HUES64 (cell line): ENCODE results near the gene NR3C2. TPM values are rescaled to one million over a fixed set of nuclear protein-coding genes. Genes with fewer than 3 reads are reported as not detected.

Experiments
- H3K27ac ChIP-seq: 2 replicates; pipeline ENCODE4 v1.7.0; 2013; ENCODE audit warnings: low read depth, low read length, inconsistent platforms
- H3K27me3 ChIP-seq: 2 replicates; pipeline ENCODE4 v1.6.1; 2013; ENCODE audit warnings: mild to moderate bottlenecking, low read length; ENCODE audit not compliant: insufficient read depth
- H3K36me3 ChIP-seq: 2 replicates; pipeline ENCODE4 v1.6.1; 2013; ENCODE audit warnings: mild to moderate bottlenecking, low read length; ENCODE audit not compliant: insufficient read depth
- H3K4me1 ChIP-seq: 2 replicates; pipeline ENCODE4 v1.6.1; 2013; ENCODE audit warnings: mild to moderate bottlenecking, low read length, moderate library complexity; ENCODE audit not compliant: insufficient read depth
- H3K4me3 ChIP-seq: 2 replicates; pipeline ENCODE4 v1.5.1; 2013; ENCODE audit warnings: mild to moderate bottlenecking, low read length, moderate library complexity
- H3K9ac ChIP-seq: 2 replicates; pipeline ENCODE4 v1.6.1; 2013; ENCODE audit warnings: mild to moderate bottlenecking, low read depth, low read length
- H3K9me3 ChIP-seq: 2 replicates; pipeline ENCODE4 v1.6.1; 2013; ENCODE audit warnings: low read depth, low read length; ENCODE audit not compliant: insufficient read depth
- WGBS: fragments of 150-250, 120-280 bp; methylation state at CpG from one replicate; pipeline ENCODE4 v1.1.7; 2013; ENCODE audit warnings: missing lambda C conversion rate; 5-methylcytosine and 5-hydroxymethylcytosine counted together
- polyA plus RNA-seq, 2 experiments: library from polyadenylated mRNA; stranded (reverse); fragments of 50-300 nt; gene quantifications; one replicate each; pipeline ENCODE4 v1.2.3, GENCODE V29; 2013

NR3C2 gene
- polyA plus RNA-seq (2013, experiment 1 of 2) = 0.70 TPM
- 0.57 TPM for polyA plus RNA-seq (2013, experiment 2 of 2)

DNA sequence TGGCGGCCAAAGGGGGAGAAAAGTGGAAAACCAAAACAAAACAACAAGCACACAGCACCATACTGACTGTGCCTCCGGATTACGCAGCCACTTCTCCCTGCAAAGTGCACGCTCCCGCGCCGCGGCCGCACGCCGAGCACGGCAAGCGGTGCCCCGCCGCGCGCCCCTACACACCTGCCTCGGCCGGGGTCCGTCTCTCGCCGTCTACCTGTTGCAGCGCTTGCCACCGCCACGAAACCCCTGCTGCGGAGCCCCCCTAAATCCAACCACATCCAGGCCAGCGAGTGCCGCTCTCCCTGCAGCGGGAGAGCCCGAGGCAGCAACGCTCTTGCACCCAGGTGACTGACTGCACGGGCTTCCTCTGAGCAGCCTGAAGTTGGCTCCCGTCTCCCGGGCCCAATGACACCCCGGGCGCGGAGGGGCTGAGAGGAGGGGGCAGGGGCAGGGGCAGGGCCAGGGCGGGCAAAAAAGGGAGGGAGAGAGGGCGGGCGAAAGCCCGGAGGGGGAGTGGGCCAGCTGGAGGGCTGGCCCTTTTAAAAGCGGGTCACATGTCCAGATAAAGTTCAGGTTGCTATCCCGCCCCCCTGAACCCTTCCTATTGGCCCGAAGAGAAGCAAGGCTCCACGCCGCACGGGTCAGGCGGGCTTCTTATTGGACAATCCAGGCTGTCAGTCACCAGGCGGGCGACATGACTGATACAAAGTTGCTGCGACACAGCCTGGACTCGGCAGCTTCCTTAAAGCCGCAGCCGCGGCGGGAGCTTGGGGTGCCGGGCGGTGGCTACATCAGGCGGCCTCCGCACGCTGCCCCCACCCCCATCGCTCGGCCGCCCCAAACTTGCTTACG is at the start of gene NR3C2:
TSS of gene NR3C2 (minus strand) at position 429 of the 846 bp plus-strand sequence.
- H3K4me1 ChIP-seq = peaks cover 24% of the 10 kb centered on the region
- no peaks in the 10 kb centered on the region for H3K9me3 ChIP-seq
- under 1% methylated on average over 65 of the region's 65 CpGs for WGBS
- peak within 1 kb of the TSS; percentile 66 for H3K4me3 ChIP-seq
- no peaks in the 10 kb centered on the region for H3K36me3 ChIP-seq
- no peak within 1 kb of the TSS for H3K27ac ChIP-seq
- H3K9ac ChIP-seq = peak within 1 kb of the TSS; percentile 50; the same call in 1 of the 2 replicates
- peaks cover 68% of the 10 kb centered on the region for H3K27me3 ChIP-seq

DNA sequence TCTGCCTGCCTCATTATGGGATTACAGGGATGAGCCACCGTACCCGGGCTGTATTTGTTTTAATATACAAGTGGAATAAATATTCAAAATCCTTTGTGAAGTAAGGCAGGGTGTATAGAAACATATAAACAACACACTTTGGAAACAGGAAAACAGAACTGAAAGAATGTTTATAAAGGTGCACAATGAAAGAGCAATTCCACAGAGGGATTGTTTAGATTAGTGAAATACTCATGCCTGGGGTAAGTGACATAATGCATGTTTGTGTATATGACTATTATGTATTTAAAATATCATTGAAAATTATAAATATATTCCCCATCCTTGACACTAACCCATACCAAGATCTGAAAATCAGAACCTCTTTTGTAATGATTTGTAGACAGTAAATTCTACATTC is 45.0 kb upstream of the NR3C2 start:
- Histone ChIP-seq H3K9me3 (peaks cover 6% of the 10 kb centered on the region; the same call in 1 of the 2 replicates), H3K36me3 (no peaks in the 10 kb centered on the region), H3K4me1 (no peaks in the 10 kb centered on the region), H3K27me3 (no peaks in the 10 kb centered on the region), H3K27ac (no peak overlapping the region), H3K4me3 (no peak overlapping the region), H3K9ac (no peak overlapping the region)
- 49% methylated on average over 2 of the region's 2 CpGs for WGBS

DNA sequence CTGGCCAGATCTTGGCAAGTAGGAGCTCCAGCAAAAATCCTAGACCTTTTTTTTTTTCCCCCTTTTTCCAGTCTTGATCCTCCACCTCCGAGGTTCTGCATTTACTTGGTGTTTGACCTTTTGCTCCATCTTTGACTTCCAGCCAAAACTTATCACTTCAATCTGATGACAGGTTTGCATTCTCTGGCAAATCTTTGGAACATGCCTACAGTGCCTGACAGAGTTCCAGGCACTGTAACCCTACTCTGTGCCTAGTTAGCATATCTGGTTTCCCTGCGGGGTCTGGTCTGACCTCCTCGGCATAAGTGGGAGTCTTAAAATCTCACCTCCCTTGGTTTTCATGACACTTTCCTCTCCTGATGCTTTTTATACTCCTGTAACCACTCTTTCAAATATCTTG is 39.4 kb upstream of the NR3C2 start:
- Histone ChIP-seq H3K27ac (no peak overlapping the region), H3K27me3 (no peaks in the 10 kb centered on the region), H3K9ac (no peak overlapping the region), H3K4me3 (no peak overlapping the region), H3K9me3 (peaks cover 6% of the 10 kb centered on the region; the same call in 1 of the 2 replicates), H3K4me1 (no peaks in the 10 kb centered on the region; the same call in 1 of the 2 replicates), H3K36me3 (no peaks in the 10 kb centered on the region)
- WGBS = 83% methylated on average over 3 of the region's 3 CpGs

DNA sequence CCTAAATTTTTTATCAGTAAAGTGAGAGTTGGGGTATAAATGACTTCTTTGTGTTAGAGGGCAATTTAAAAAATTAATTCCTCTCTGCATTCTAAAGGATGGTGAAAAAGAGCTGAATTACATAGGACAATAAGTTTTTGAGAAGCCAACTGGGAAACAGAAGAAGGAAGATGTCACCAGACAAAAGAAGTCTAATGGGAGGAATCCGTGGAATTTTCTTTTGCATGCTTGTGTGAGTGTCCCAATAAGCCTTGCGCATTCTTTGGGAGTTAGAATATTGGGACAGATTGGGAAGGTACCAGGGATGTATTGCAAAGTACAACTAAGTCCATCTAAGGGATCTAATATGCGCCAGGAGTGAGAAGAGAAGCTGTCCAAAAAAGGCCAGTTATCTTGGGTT is 35.1 kb upstream of the NR3C2 start:
- WGBS = 43% methylated on average over 3 of the region's 3 CpGs
- Histone ChIP-seq H3K4me1 (no peaks in the 10 kb centered on the region; the same call in 1 of the 2 replicates), H3K27ac (no peak overlapping the region), H3K27me3 (no peaks in the 10 kb centered on the region), H3K9me3 (no peaks in the 10 kb centered on the region), H3K9ac (no peak overlapping the region), H3K36me3 (no peaks in the 10 kb centered on the region), H3K4me3 (no peak overlapping the region)

DNA sequence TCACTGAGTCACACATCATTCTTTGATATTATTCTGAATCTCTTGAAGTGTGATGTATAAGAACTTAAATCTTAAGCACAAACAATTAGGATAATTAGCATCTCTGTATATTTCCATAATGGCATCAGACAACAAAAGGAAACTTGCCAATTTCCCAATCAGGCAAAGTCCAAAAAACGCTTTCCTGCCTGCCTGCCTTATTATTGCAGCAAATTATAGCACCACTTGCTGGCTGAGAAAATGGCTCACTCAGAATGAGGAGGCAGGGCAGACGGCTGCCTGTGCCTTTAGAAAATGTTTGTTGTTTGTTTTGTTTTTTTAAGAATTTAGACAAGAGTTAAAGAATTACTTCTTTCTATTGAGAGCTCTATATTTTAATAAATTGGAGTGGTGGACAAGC is 27.7 kb upstream of the NR3C2 start:
- Histone ChIP-seq H3K4me3 (no peak overlapping the region), H3K4me1 (no peaks in the 10 kb centered on the region), H3K27me3 (no peaks in the 10 kb centered on the region), H3K27ac (no peak overlapping the region), H3K36me3 (no peaks in the 10 kb centered on the region), H3K9ac (no peak overlapping the region), H3K9me3 (no peaks in the 10 kb centered on the region)
- 82% methylated on average over 2 of the region's 2 CpGs for WGBS

DNA sequence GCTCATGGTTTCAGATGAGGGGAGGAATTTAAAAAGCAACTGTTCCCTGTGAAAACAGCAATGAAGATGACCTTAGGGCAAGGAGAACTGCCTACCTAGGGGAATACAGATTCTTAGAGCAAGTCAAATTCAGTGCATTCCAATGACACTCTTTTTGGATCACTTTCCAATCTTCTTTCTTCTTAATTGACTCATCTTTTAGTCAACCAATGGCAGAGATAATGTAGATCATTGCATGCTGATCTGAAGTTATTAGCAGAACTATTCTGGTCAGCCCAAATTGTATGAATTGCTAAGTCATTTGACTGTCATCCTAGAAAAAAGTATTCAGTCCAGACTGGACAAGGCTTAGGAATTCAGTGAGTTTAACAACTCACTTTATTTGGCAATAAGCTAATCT is 12.6 kb upstream of the NR3C2 start:
- no peak overlapping the region for H3K9ac ChIP-seq
- H3K36me3 ChIP-seq = no peaks in the 10 kb centered on the region
- no peaks in the 10 kb centered on the region for H3K4me1 ChIP-seq
- H3K4me3 ChIP-seq = no peak overlapping the region
- no peaks in the 10 kb centered on the region for H3K27me3 ChIP-seq
- H3K9me3 ChIP-seq = no peaks in the 10 kb centered on the region
- no peak overlapping the region for H3K27ac ChIP-seq

DNA sequence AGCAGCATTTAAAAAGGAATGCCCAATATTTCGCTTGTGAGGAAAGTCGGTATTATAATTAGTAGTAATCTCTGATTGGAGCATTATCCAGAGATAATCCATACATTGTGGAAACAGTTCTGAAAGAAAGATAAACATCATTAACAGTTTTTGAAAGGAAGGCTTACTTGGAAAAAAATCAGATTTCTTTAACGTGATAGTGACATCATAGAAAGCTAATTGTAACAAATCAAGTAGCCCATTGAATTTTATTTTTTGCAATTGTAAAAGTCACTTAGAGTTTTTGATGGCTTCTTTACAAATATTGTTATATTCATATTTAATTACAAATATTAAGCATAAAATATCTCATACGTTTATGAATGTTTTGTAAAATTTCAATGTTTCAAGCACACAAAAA is 11.6 kb upstream of the NR3C2 start:
- no peak overlapping the region for H3K4me3 ChIP-seq
- H3K9ac ChIP-seq = no peak overlapping the region
- no peaks in the 10 kb centered on the region for H3K36me3 ChIP-seq
- H3K27me3 ChIP-seq = no peaks in the 10 kb centered on the region
- H3K27ac ChIP-seq = no peak overlapping the region
- H3K4me1 ChIP-seq = no peaks in the 10 kb centered on the region
- 93% methylated on average over 3 of the region's 4 CpGs for WGBS
- no peaks in the 10 kb centered on the region for H3K9me3 ChIP-seq

DNA sequence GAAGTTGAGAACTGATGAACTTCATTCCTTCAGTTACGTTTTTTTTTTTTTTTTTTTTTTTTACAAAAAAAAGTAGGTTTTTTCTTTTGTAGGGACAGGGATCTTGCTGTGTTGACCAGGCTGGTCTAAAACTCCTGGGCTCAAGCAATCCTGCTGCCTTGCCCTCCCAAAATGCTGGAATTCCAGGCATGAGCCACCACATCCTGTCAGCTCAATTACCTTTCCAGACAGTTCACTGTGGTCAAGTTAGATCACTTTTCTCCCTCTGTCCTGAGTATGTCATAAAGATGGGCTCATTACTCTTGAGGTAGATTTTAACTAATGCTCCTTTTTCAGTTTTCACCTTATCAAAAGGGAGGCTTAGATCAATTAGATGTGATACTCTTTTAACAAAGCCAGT is 10.8 kb upstream of the NR3C2 start:
- Histone ChIP-seq H3K4me3 (no peak overlapping the region), H3K9ac (no peak overlapping the region), H3K27ac (no peak overlapping the region), H3K36me3 (no peaks in the 10 kb centered on the region), H3K4me1 (no peaks in the 10 kb centered on the region), H3K27me3 (peaks cover 6% of the 10 kb centered on the region; the same call in 1 of the 2 replicates), H3K9me3 (no peaks in the 10 kb centered on the region)
- WGBS = no CpG with 5 or more reads among the region's 1 CpG

DNA sequence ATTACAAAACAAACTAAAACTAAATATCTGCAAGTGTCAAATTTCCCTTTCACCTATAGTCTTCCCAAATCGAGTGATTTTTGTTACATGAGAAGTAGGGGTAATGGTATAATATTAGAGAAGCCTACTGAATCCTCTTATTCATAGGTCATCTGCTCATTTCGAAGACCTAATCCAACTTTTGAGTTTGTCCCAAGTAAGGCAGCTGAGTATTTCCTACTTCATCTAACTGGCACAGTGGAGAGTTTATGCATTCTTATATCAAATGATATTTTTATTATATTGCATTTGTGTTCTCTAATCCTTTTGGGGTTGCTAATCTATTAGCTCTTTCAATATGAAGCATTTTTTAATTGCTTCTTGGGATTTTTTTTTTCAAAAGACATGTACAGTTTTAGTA is 7.7 kb upstream of the NR3C2 start:
- Histone ChIP-seq H3K27ac (no peak overlapping the region), H3K4me1 (no peaks in the 10 kb centered on the region), H3K9me3 (no peaks in the 10 kb centered on the region), H3K36me3 (no peaks in the 10 kb centered on the region), H3K27me3 (peaks cover 32% of the 10 kb centered on the region), H3K9ac (no peak overlapping the region), H3K4me3 (no peak overlapping the region)
- 100% methylated on average over 1 of the region's 2 CpGs for WGBS

DNA sequence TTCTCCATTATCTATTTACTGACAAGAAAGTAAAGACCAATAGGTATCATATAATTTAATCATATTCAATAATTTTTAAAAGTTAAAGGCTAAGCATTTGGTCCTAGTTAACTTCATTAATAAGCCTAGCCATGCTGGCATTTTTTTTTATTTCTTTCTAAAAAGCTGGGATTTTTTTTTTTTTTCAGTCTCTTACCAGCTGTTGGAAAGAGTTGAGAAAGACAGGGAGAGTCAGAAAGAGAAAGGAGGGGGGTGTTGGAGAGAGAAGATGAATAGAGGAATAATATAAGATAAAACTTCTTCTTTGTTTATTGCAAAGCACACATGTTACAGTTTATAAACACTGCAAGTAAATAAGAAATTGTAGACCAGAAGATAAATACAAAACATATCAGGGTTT is 5.9 kb upstream of the NR3C2 start:
- H3K4me1 ChIP-seq = no peaks in the 10 kb centered on the region
- H3K27me3 ChIP-seq = peaks cover 50% of the 10 kb centered on the region
- H3K36me3 ChIP-seq = no peaks in the 10 kb centered on the region
- H3K9ac ChIP-seq = no peak overlapping the region
- no peak overlapping the region for H3K27ac ChIP-seq
- no peaks in the 10 kb centered on the region for H3K9me3 ChIP-seq
- no peak overlapping the region for H3K4me3 ChIP-seq

DNA sequence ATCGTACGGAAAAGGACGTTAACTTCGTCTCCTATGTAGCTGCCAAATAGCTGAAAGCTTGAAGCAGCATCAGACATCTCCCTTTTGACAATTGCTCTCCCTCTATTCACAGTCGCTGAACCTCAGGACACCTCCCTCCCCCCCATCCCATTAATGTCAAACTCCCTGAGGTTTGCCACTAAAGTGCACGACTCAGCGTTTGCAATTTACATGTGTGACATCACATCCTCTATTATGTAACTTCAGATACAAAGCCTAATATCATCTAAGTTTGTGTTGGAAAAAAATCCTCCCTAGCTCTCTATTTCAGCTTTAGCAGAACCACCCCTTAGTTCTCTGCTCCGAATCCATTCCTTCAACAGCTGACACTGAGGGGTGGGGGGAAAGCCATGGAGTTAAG is 5.5 kb upstream of the NR3C2 start:
- peaks cover 55% of the 10 kb centered on the region for H3K27me3 ChIP-seq
- H3K36me3 ChIP-seq = no peaks in the 10 kb centered on the region
- H3K9me3 ChIP-seq = no peaks in the 10 kb centered on the region
- WGBS = 17% methylated on average over 7 of the region's 8 CpGs
- H3K4me1 ChIP-seq = no peaks in the 10 kb centered on the region
- H3K27ac ChIP-seq = no peak overlapping the region
- no peak overlapping the region for H3K4me3 ChIP-seq
- no peak overlapping the region for H3K9ac ChIP-seq
